K562 (cell line): ENCODE results near the gene CCKAR.

Experiments
- ARHGAP35 ChIP-seq: fragments of 450-650 bp; IDR thresholded peaks from 2 replicates; pipeline ENCODE4 v1.6.1; 2018; ENCODE audit not compliant: partially characterized antibody
- EZH2 ChIP-seq: IDR thresholded peaks from 2 replicates; pipeline ENCODE4 v1.6.1; 2012; ENCODE audit warnings: low read depth, mild to moderate bottlenecking, inconsistent platforms, low read length, borderline replicate concordance
- NR2C2 ChIP-seq, 2 experiments: fragments of 200-800 bp in 1 of 2; sonication (Bioruptor generic) in 1 of 2; sonication (generic) in 1 of 2; formaldehyde crosslinking in 1 of 2; IDR thresholded peaks; 2 replicates each; pipeline versions ENCODE4 v1.6.1 to v1.8.0; 2016 to 2022; ENCODE audit warnings: mild to moderate bottlenecking in 1 of 2, missing compliant biosample characterization in 1 of 2, missing genetic modification characterization in 1 of 2, missing genetic modification reagents in 1 of 2
- RCOR1 ChIP-seq, 2 experiments: IDR thresholded peaks; 2 replicates each; pipeline ENCODE4 v1.6.1; 2012; ENCODE audit warnings: low read depth in 2 of 2, low read length in 2 of 2, borderline replicate concordance in 1 of 2, improper control_type of control experiment in 1 of 2
- SMC3 ChIP-seq: conservative IDR thresholded peaks from 2 replicates; pipeline ENCODE4 v1.6.1; 2011; ENCODE audit warnings: low read depth, low read length, improper control_type of control experiment; ENCODE audit not compliant: insufficient read depth
- ZFP30 ChIP-seq: fragments of 250-450 bp; sonication (Bioruptor Pico); IDR thresholded peaks from 2 replicates; pipeline ENCODE4 v1.8.0; 2022; ENCODE audit warnings: moderate library complexity, mild to moderate bottlenecking, inconsistent platforms, borderline replicate concordance
- ZNF431 ChIP-seq: sonication (generic); formaldehyde crosslinking; IDR thresholded peaks from 2 replicates; pipeline ENCODE4 v1.8.0; 2022; ENCODE audit warnings: mild to moderate bottlenecking, missing genetic modification reagents
- TF ChIP-seq, protein P1 (sequence below): sonication (generic); formaldehyde crosslinking; IDR thresholded peaks from 2 replicates; pipeline ENCODE4 v1.8.1; 2023; ENCODE audit warnings: mild to moderate bottlenecking, missing genetic modification reagents
- TF ChIP-seq, protein P2 (sequence below): fragments of 450-650 bp; formaldehyde crosslinking; IDR thresholded peaks from 2 replicates; pipeline ENCODE4 v1.4.0; 2020; ENCODE audit warnings: mild to moderate bottlenecking, moderate library complexity
- TF ChIP-seq, protein P3 (sequence below): fragments of 150-350 bp; IDR thresholded peaks from 2 replicates; pipeline ENCODE4 v1.6.1; 2014; ENCODE audit warnings: low read depth, mild to moderate bottlenecking, low read length, borderline replicate concordance

DNA sequence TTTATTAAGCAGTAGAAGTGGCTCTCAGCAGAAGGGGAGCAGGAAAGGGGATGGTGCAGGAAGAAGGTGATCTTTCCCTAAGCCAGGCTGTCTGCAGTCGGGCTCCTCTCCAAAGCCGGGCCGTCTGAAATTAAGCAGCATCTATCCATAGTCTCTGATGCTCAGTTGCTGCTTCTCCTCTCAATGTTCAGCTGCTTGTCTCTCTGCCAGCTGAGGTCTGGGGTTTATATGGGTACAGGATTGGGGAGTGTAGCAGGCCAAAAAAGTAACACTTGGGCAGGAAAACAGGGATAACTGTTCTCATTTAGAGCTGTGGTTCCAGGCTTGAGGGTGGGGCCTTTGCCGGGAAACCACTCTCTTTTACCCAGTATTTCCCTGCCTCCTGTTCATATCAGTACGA is 39.2 kb upstream of the CCKAR start:
- no peak for TF ChIP-seq ZNF431 (CRISPR knock-in tag)
- no peak for TF ChIP-seq NR2C2 (CRISPR knock-in tag; IDR thresholded peaks at IDR 0.05)
- TF ChIP-seq NR2C2 (tag; IDR thresholded peaks at IDR 0.05): no peak
- TF ChIP-seq SMC3: no peak
- TF ChIP-seq, protein P1, sequence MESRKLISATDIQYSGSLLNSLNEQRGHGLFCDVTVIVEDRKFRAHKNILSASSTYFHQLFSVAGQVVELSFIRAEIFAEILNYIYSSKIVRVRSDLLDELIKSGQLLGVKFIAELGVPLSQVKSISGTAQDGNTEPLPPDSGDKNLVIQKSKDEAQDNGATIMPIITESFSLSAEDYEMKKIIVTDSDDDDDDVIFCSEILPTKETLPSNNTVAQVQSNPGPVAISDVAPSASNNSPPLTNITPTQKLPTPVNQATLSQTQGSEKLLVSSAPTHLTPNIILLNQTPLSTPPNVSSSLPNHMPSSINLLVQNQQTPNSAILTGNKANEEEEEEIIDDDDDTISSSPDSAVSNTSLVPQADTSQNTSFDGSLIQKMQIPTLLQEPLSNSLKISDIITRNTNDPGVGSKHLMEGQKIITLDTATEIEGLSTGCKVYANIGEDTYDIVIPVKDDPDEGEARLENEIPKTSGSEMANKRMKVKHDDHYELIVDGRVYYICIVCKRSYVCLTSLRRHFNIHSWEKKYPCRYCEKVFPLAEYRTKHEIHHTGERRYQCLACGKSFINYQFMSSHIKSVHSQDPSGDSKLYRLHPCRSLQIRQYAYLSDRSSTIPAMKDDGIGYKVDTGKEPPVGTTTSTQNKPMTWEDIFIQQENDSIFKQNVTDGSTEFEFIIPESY: no peak
- TF ChIP-seq, protein P2, sequence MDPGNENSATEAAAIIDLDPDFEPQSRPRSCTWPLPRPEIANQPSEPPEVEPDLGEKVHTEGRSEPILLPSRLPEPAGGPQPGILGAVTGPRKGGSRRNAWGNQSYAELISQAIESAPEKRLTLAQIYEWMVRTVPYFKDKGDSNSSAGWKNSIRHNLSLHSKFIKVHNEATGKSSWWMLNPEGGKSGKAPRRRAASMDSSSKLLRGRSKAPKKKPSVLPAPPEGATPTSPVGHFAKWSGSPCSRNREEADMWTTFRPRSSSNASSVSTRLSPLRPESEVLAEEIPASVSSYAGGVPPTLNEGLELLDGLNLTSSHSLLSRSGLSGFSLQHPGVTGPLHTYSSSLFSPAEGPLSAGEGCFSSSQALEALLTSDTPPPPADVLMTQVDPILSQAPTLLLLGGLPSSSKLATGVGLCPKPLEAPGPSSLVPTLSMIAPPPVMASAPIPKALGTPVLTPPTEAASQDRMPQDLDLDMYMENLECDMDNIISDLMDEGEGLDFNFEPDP (CRISPR knock-in tag): no peak
- no peak for TF ChIP-seq EZH2
- no peak for TF ChIP-seq ZFP30
- TF ChIP-seq, protein P3, sequence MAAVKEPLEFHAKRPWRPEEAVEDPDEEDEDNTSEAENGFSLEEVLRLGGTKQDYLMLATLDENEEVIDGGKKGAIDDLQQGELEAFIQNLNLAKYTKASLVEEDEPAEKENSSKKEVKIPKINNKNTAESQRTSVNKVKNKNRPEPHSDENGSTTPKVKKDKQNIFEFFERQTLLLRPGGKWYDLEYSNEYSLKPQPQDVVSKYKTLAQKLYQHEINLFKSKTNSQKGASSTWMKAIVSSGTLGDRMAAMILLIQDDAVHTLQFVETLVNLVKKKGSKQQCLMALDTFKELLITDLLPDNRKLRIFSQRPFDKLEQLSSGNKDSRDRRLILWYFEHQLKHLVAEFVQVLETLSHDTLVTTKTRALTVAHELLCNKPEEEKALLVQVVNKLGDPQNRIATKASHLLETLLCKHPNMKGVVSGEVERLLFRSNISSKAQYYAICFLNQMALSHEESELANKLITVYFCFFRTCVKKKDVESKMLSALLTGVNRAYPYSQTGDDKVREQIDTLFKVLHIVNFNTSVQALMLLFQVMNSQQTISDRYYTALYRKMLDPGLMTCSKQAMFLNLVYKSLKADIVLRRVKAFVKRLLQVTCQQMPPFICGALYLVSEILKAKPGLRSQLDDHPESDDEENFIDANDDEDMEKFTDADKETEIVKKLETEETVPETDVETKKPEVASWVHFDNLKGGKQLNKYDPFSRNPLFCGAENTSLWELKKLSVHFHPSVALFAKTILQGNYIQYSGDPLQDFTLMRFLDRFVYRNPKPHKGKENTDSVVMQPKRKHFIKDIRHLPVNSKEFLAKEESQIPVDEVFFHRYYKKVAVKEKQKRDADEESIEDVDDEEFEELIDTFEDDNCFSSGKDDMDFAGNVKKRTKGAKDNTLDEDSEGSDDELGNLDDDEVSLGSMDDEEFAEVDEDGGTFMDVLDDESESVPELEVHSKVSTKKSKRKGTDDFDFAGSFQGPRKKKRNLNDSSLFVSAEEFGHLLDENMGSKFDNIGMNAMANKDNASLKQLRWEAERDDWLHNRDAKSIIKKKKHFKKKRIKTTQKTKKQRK: no peak
- no peak for TF ChIP-seq RCOR1 (IDR thresholded peaks at IDR 0.05; ENCODE audit: borderline replicate concordance in 1 of 2, low read depth in 2 of 2, low read length in 2 of 2)
- no peak for TF ChIP-seq ARHGAP35
